Measurements from ENCODE around the gene SYDE2. TPM values are rescaled to one million over a fixed set of nuclear protein-coding genes. Genes with fewer than 3 reads are reported as not detected.

Gene SYDE2
- polyA plus RNA-seq, 1 donor = 6.2 TPM

DNA sequence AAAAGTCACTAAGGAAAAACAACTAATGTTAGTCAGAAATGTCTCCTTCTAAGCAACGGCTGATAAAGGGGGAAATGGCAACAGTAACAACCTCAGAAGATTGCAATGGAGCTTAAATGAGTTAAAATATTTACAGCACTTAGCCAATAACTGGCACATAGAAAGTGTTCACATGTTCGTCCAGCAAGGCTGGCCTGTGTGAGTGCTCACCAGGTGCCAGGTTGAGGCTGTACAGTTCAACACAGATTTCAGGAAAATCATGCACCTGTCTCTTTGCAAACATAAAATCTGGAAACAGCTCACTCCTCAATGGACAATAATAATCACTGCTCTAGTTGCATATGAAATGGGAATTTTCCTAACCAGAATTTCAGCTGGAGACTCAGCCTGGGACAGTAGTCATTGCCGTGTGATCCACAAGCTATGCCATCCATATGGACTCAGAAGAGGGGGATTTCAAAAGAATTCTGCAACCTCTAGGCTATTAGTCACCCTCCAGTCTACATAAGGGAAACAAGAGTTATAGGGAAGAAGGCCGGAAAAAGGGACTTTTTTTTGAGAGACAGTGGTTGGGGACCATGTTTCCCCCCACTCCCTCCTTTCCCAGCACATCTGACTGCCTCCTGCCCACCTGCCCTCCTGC, 68.6 kb downstream of the SYDE2 start:
- no peaks in the 10 kb centered on the region for H3K9me3 ChIP-seq (ENCODE audit: control insufficient read depth, low read depth, low read length)
- no peak overlapping the region for H3K4me3 ChIP-seq (ENCODE audit: low read length)
- no peaks in the 10 kb centered on the region for H3K36me3 ChIP-seq (ENCODE audit: control insufficient read depth, insufficient read depth, low read length)
- H3K4me1 ChIP-seq (ENCODE audit: control insufficient read depth, insufficient read depth, low read length) = peaks cover 33% of the 10 kb centered on the region
- DNase-seq = no peak
- WGBS (ENCODE audit: insufficient coverage, low lambda C conversion rate) = 60% methylated on average over 1 of the region's 4 CpGs
- H3K27me3 ChIP-seq (ENCODE audit: control insufficient read depth, insufficient read depth, low read length) = no peaks in the 10 kb centered on the region
- no peak overlapping the region for H3K27ac ChIP-seq (ENCODE audit: low read length)

DNA sequence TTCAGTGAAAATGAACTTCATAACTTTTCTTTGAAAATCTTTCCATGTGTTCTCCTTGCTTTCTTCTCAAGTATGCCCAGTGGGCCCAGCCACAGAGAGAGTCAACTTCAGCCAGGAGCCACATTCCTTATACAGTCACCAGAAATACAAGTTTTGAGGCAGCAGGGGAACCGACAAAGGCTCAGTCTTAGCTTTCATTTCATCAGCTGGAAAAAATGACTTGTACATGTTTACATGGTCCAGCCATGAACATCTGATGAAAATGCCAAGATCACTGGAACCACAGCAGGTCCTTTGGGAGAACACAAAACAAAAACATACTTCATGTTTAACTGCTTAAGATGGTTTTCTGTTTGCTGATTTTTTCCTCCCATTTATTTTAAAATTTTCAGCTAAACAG, 72.5 kb downstream of the SYDE2 start:
- no peak for DNase-seq
- no peaks in the 10 kb centered on the region for H3K27me3 ChIP-seq (ENCODE audit: control insufficient read depth, insufficient read depth, low read length)
- no peak overlapping the region for H3K27ac ChIP-seq (ENCODE audit: low read length)
- no peaks in the 10 kb centered on the region for H3K36me3 ChIP-seq (ENCODE audit: control insufficient read depth, insufficient read depth, low read length)
- H3K4me1 ChIP-seq (ENCODE audit: control insufficient read depth, insufficient read depth, low read length) = no peaks in the 10 kb centered on the region
- H3K9me3 ChIP-seq (ENCODE audit: control insufficient read depth, low read depth, low read length) = no peaks in the 10 kb centered on the region
- H3K4me3 ChIP-seq (ENCODE audit: low read length) = no peak overlapping the region
- no CpG with 5 or more reads among the region's 1 CpG for WGBS (ENCODE audit: insufficient coverage, low lambda C conversion rate)

- H3K4me1 ChIP-seq (ENCODE audit: control insufficient read depth, insufficient read depth, low read length) = no peaks in the 10 kb centered on the region
- no peaks in the 10 kb centered on the region for H3K27me3 ChIP-seq (ENCODE audit: control insufficient read depth, insufficient read depth, low read length)
- 50% methylated on average over 1 of the region's 1 CpG for WGBS (ENCODE audit: insufficient coverage, low lambda C conversion rate)
- DNase-seq = no peak
- no peak overlapping the region for H3K4me3 ChIP-seq (ENCODE audit: low read length)
- H3K9me3 ChIP-seq (ENCODE audit: control insufficient read depth, low read depth, low read length) = no peaks in the 10 kb centered on the region
- H3K27ac ChIP-seq (ENCODE audit: low read length) = no peak overlapping the region
- no peaks in the 10 kb centered on the region for H3K36me3 ChIP-seq (ENCODE audit: control insufficient read depth, insufficient read depth, low read length)
These were observed 74.9 kb downstream of the SYDE2 start for GRCh38 chr1:85125891-85126290.

GRCh38 chr1:85124091-85124490, 76.7 kb downstream of the SYDE2 start:
- Histone ChIP-seq H3K4me3 (ENCODE audit: low read length) (no peak overlapping the region), H3K27me3 (ENCODE audit: control insufficient read depth, insufficient read depth, low read length) (no peaks in the 10 kb centered on the region), H3K36me3 (ENCODE audit: control insufficient read depth, insufficient read depth, low read length) (no peaks in the 10 kb centered on the region), H3K4me1 (ENCODE audit: control insufficient read depth, insufficient read depth, low read length) (no peaks in the 10 kb centered on the region), H3K9me3 (ENCODE audit: control insufficient read depth, low read depth, low read length) (no peaks in the 10 kb centered on the region), H3K27ac (ENCODE audit: low read length) (no peak overlapping the region)
- no CpG with 5 or more reads among the region's 5 CpGs for WGBS (ENCODE audit: insufficient coverage, low lambda C conversion rate)
- DNase-seq = no peak

DNA sequence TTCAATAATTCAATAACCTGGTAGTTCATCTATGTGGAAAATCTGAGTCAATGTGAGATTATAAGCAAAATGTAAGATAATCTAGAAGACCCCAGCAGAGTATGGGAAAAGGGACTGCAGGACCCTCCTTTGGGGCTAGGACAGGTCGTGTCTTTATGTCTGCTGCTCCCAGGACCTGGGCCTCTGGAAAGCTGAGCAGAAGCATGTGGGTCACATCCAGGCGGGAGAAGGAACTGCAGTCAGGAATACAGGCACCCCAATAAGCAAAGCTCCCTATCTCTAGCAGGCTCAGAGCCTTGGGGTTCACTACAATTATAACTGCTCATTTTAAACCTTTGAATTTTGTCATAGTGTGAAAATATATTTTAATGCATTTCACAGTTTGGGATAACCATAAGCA, 78.6 kb downstream of the SYDE2 start:
- Histone ChIP-seq H3K36me3 (ENCODE audit: control insufficient read depth, insufficient read depth, low read length) (no peaks in the 10 kb centered on the region), H3K9me3 (ENCODE audit: control insufficient read depth, low read depth, low read length) (no peaks in the 10 kb centered on the region), H3K27me3 (ENCODE audit: control insufficient read depth, insufficient read depth, low read length) (no peaks in the 10 kb centered on the region), H3K4me3 (ENCODE audit: low read length) (no peak overlapping the region), H3K4me1 (ENCODE audit: control insufficient read depth, insufficient read depth, low read length) (no peaks in the 10 kb centered on the region), H3K27ac (ENCODE audit: low read length) (no peak overlapping the region)
- DNase-seq = no peak
- WGBS (ENCODE audit: insufficient coverage, low lambda C conversion rate) = no CpG with 5 or more reads among the region's 2 CpGs

DNA sequence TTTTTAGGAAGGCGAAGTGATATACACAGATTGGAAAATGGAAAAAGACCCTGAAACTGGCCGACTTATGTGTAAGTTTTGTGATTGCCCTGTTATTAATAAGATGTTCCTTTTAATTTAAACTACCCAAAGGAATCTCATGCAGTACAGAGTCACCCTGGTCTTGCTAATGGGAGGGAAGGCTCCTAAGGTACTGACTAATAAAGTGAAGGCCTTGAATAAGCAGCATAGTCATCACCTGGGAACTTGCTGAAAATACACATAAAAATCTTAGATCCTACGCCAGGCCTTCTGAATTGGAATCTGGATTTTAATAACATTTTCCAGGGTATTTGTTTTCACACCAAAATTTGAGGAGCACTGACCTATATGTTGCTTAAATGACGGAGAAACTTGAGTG, 79.1 kb downstream of the SYDE2 start:
- H3K36me3 ChIP-seq (ENCODE audit: control insufficient read depth, insufficient read depth, low read length) = no peaks in the 10 kb centered on the region
- H3K4me1 ChIP-seq (ENCODE audit: control insufficient read depth, insufficient read depth, low read length) = no peaks in the 10 kb centered on the region
- no peaks in the 10 kb centered on the region for H3K9me3 ChIP-seq (ENCODE audit: control insufficient read depth, low read depth, low read length)
- no peak overlapping the region for H3K27ac ChIP-seq (ENCODE audit: low read length)
- 100% methylated on average over 3 of the region's 4 CpGs for WGBS (ENCODE audit: insufficient coverage, low lambda C conversion rate)
- H3K27me3 ChIP-seq (ENCODE audit: control insufficient read depth, insufficient read depth, low read length) = no peaks in the 10 kb centered on the region
- no peak for DNase-seq
- no peak overlapping the region for H3K4me3 ChIP-seq (ENCODE audit: low read length)

- H3K36me3 ChIP-seq (ENCODE audit: control insufficient read depth, insufficient read depth, low read length) = no peaks in the 10 kb centered on the region
- H3K4me3 ChIP-seq (ENCODE audit: low read length) = no peak overlapping the region
- H3K9me3 ChIP-seq (ENCODE audit: control insufficient read depth, low read depth, low read length) = no peaks in the 10 kb centered on the region
- no peaks in the 10 kb centered on the region for H3K27me3 ChIP-seq (ENCODE audit: control insufficient read depth, insufficient read depth, low read length)
- no peak for DNase-seq
- H3K4me1 ChIP-seq (ENCODE audit: control insufficient read depth, insufficient read depth, low read length) = no peaks in the 10 kb centered on the region
- H3K27ac ChIP-seq (ENCODE audit: low read length) = no peak overlapping the region
- no CpG with 5 or more reads among the region's 1 CpG for WGBS (ENCODE audit: insufficient coverage, low lambda C conversion rate)
These were observed 82.1 kb downstream of the SYDE2 start for GRCh38 chr1:85118751-85119150.

DNA sequence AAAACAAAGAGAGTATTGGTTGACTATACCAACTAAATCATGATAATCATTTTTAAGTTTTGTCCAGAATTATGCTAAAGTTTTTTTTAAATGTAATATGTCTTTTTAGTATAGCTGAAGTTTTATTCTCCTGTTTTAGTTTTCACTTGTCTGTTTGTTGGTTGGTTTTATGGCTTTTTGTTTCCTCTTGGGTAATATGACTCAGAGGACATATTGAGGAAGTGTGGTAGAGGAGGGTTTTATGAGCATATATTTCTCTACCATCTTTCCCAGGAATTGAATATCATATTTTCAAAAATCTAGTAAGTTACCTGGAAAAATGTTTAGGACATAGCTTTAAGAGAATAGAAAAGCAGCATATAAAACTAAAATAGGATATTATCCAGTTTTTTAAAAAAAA, 84.0 kb downstream of the SYDE2 start:
- Histone ChIP-seq H3K36me3 (ENCODE audit: control insufficient read depth, insufficient read depth, low read length) (no peaks in the 10 kb centered on the region), H3K9me3 (ENCODE audit: control insufficient read depth, low read depth, low read length) (no peaks in the 10 kb centered on the region), H3K4me1 (ENCODE audit: control insufficient read depth, insufficient read depth, low read length) (no peaks in the 10 kb centered on the region), H3K4me3 (ENCODE audit: low read length) (no peak overlapping the region), H3K27ac (ENCODE audit: low read length) (no peak overlapping the region), H3K27me3 (ENCODE audit: control insufficient read depth, insufficient read depth, low read length) (no peaks in the 10 kb centered on the region)
- no peak for DNase-seq

GRCh38 chr1:85115933-85116332, 84.9 kb downstream of the SYDE2 start:
- no peaks in the 10 kb centered on the region for H3K36me3 ChIP-seq (ENCODE audit: control insufficient read depth, insufficient read depth, low read length)
- peak in 1 of 2 donors; percentile 27 for DNase-seq
- no peaks in the 10 kb centered on the region for H3K27me3 ChIP-seq (ENCODE audit: control insufficient read depth, insufficient read depth, low read length)
- 33% methylated on average over 1 of the region's 2 CpGs for WGBS (ENCODE audit: insufficient coverage, low lambda C conversion rate)
- H3K27ac ChIP-seq (ENCODE audit: low read length) = no peak overlapping the region
- H3K9me3 ChIP-seq (ENCODE audit: control insufficient read depth, low read depth, low read length) = no peaks in the 10 kb centered on the region
- no peaks in the 10 kb centered on the region for H3K4me1 ChIP-seq (ENCODE audit: control insufficient read depth, insufficient read depth, low read length)
- H3K4me3 ChIP-seq (ENCODE audit: low read length) = no peak overlapping the region

- H3K36me3 ChIP-seq (ENCODE audit: control insufficient read depth, insufficient read depth, low read length) = no peaks in the 10 kb centered on the region
- H3K27me3 ChIP-seq (ENCODE audit: control insufficient read depth, insufficient read depth, low read length) = no peaks in the 10 kb centered on the region
- no peaks in the 10 kb centered on the region for H3K4me1 ChIP-seq (ENCODE audit: control insufficient read depth, insufficient read depth, low read length)
- H3K9me3 ChIP-seq (ENCODE audit: control insufficient read depth, low read depth, low read length) = no peaks in the 10 kb centered on the region
- 80% methylated on average over 1 of the region's 1 CpG for WGBS (ENCODE audit: insufficient coverage, low lambda C conversion rate)
- H3K4me3 ChIP-seq (ENCODE audit: low read length) = no peak overlapping the region
- no peak overlapping the region for H3K27ac ChIP-seq (ENCODE audit: low read length)
- DNase-seq = no peak
These were observed 89.1 kb downstream of the SYDE2 start for GRCh38 chr1:85111695-85112094.

- Histone ChIP-seq H3K9me3 (ENCODE audit: control insufficient read depth, low read depth, low read length) (no peaks in the 10 kb centered on the region), H3K36me3 (ENCODE audit: control insufficient read depth, insufficient read depth, low read length) (no peaks in the 10 kb centered on the region), H3K4me1 (ENCODE audit: control insufficient read depth, insufficient read depth, low read length) (no peaks in the 10 kb centered on the region), H3K27me3 (ENCODE audit: control insufficient read depth, insufficient read depth, low read length) (no peaks in the 10 kb centered on the region), H3K27ac (ENCODE audit: low read length) (no peak overlapping the region), H3K4me3 (ENCODE audit: low read length) (no peak overlapping the region)
- peak; percentile 51 to 62 for DNase-seq
These were observed 91.3 kb downstream of the SYDE2 start for GRCh38 chr1:85109475-85109874.

Measured in large intestine (tissue), 3 donors.